ENCODE measurements around the gene RUNX2.

- TF ChIP-seq CTCF (IDR thresholded peaks at IDR 0.05; ENCODE audit: low read depth, low read length) (no peak), POLR2A (IDR thresholded peaks at IDR 0.05; ENCODE audit: extremely low read depth, insufficient read length) (no peak), MYC (IDR thresholded peaks at IDR 0.05; ENCODE audit: low read depth, low read length) (no peak), MAX (IDR thresholded peaks at IDR 0.05; ENCODE audit: low read depth, low read length) (no peak)
These were observed 160.1 kb downstream of the RUNX2 start for GRCh38 chr6:45488269-45488668.

All from NB4 (cell line).